ENCODE results near the gene TNFAIP6. TPM values are rescaled to one million over a fixed set of nuclear protein-coding genes. Genes with fewer than 3 reads are reported as not detected.
"Not testable (repeated sequence)": the region's sequence is repeated elsewhere in the genome, so short reads cannot be mapped to it uniquely, and the experiment has no call there.

Gene TNFAIP6, protein sequence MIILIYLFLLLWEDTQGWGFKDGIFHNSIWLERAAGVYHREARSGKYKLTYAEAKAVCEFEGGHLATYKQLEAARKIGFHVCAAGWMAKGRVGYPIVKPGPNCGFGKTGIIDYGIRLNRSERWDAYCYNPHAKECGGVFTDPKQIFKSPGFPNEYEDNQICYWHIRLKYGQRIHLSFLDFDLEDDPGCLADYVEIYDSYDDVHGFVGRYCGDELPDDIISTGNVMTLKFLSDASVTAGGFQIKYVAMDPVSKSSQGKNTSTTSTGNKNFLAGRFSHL
- 0.27 TPM for total RNA-seq

DNA sequence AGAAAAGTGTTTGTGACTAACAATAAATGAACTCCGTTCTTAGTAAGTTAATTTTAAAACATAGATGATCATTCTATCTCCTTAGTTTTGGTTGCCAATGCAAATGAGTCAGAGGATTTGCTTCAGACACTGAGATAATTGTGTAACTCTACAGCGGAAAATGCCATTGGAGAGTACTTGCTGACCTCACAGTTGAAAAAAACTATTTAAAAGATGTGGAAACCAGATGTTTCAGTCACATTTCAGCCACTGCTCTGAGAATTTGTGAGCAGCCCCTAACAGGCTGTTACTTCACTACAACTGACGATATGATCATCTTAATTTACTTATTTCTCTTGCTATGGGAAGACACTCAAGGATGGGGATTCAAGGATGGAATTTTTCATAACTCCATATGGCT is at the start of gene TNFAIP6:
TNFAIP6 (plus strand) TSS at position 234 of the 400 bp plus-strand sequence; CDS start at position 309, 75 bp downstream.
- no peak for DNase-seq (ENCODE audit: low read depth in 2 of 3, low spot score in 2 of 3)

DNA sequence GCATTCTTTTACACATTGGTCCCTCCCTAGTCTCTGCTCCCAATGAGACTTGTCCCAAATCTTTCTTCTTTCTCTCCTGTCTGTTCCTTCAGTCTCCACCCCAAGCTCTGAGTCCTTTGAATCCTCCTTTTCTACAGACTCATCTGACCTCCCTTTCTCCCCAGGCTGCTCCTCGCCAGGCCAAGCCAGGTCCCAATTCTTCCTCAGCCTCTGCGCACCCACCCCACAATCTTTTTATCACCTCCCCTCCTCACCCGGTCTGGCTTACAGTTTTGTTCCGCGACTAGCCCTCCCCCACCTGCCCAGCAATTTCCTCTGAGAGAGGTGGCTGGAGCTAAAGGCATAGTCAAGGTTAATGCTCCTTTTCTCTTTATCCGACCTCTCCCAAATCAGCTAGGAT is 47.1 kb upstream of the TNFAIP6 start:
- DNase-seq (ENCODE audit: low read depth in 2 of 3, low spot score in 2 of 3), result not testable (repeated sequence)

- not testable (repeated sequence) for DNase-seq (ENCODE audit: low read depth in 2 of 3, low spot score in 2 of 3)
These were observed 45.0 kb upstream of the TNFAIP6 start for GRCh38 chr2:151312440-151312839.

- DNase-seq (ENCODE audit: low read depth in 2 of 3, low spot score in 2 of 3), result no peak
These were observed 42.0 kb upstream of the TNFAIP6 start for GRCh38 chr2:151315381-151315903.

DNA sequence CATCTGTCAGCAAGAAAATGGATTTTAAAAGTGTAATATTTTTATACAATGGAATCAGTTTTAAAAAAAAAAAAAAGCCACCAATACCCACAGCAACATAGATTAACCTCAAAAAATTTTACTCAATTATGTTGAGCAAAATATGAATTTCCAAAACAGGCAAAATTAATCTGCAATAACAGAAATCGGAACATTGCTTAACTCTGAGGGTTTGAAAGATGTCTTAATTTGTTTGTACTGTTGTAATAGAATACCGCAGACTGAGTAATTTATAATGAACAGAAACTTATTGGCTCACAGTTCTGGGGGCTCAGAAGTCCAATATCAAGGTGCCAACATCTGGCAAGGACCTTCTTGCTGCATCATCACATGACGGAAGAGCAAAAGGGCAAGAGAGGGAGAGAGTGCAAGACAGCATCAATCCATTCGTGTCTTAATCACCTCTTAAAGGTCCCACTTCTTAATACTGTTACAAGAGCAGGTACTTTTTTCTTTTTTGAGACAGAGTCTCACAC is 31.8 kb upstream of the TNFAIP6 start:
- no peak for DNase-seq (ENCODE audit: low read depth in 2 of 3, low spot score in 2 of 3)

DNA sequence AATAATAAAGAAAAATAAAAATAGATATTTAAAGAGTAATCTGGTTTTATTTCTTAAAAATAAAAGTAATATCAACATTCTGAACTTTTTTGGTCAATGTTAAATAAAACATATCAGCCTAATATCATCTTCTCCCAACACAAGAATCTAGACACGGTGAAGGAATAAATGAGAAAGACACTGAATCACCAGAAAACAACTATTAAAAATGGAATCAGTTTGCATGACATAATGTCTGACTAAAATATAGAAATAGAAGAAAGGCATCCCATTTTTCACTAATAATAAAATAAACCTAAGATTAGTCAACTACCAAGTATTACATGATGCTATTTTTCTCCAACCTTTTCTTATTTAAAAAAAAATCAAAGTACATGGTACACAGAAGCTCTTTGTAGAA is 30.8 kb upstream of the TNFAIP6 start:
- DNase-seq (ENCODE audit: low read depth in 2 of 3, low spot score in 2 of 3), result no peak

- no peak for DNase-seq (ENCODE audit: low read depth in 2 of 3, low spot score in 2 of 3)
These were observed 27.4 kb upstream of the TNFAIP6 start for GRCh38 chr2:151329998-151330397.

GRCh38 chr2:151333083-151333482 is 24.3 kb upstream of the TNFAIP6 start:
- no peak for DNase-seq (ENCODE audit: low read depth in 2 of 3, low spot score in 2 of 3)

GRCh38 chr2:151334082-151334815 is 23.1 kb upstream of the TNFAIP6 start:
- DNase-seq (ENCODE audit: low read depth in 2 of 3, low spot score in 2 of 3), result peak in 2 of 3 donors; percentile 27 to 52

GRCh38 chr2:151336863-151337371 is 20.5 kb upstream of the TNFAIP6 start:
- peak in 1 of 3 donors; percentile 8 for DNase-seq (ENCODE audit: low read depth in 2 of 3, low spot score in 2 of 3)

DNA sequence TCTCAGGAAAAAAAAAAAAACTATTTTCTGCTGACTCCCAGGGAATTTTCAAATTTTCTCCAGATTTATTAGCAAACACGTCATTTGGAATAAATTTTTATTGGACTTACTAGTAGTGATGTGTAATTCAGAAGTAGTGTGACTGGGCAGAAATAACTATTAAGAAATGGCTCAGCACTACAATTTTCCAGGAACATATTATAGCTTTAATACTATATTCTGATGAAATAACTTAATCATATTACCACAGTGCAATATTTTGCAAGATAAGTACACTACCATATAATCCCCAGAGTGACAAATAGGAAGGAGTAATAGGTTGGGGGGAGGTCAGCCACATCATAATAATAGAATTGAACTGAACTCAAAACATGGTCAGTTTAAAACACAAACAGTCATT is 19.7 kb upstream of the TNFAIP6 start:
- no peak for DNase-seq (ENCODE audit: low read depth in 2 of 3, low spot score in 2 of 3)

DNA sequence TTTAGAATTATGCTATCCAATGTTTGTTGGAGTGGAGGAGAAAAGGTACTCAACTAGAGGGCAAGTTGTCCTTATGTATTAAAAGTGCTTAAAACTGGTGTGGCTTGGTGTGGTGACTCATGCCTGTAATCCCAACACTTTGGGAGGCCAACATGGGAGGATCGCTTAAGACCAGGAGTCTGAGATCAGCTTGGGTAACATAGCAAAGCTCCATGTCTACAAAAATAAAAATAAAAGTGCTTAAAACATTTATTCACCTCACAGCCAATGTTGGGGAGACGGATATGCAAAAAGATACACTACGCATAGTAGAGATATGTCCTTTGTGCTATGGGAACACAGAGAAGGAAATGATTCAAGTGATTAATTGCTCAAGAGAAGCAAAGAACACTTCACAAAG is 19.3 kb upstream of the TNFAIP6 start:
- DNase-seq (ENCODE audit: low read depth in 2 of 3, low spot score in 2 of 3), result no peak

- DNase-seq (ENCODE audit: low read depth in 2 of 3, low spot score in 2 of 3), result no peak
These were observed 14.3 kb upstream of the TNFAIP6 start for GRCh38 chr2:151343073-151343472.

DNA sequence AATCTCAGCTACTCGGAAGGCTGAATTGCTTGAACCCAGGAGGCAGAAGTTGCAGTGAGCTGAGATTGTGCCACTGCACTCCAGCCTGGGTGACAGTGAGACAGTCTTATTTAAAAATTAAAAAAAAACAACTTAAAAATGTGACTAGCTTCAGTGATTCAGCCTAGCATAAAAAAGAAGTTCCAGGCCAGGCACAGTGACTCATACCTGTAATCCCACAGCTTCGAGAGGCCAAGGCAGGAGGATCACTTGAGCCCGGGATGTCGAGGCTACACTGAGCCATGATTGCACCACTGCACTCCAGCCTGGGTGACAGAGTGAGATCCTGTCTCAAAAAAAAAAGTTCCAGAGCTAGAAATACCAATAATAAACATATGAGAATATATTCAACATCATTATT is 13.2 kb upstream of the TNFAIP6 start:
- DNase-seq (ENCODE audit: low read depth in 2 of 3, low spot score in 2 of 3), result not testable (repeated sequence)

- DNase-seq (ENCODE audit: low read depth in 2 of 3, low spot score in 2 of 3), result no peak
These were observed 12.5 kb upstream of the TNFAIP6 start for GRCh38 chr2:151344906-151345305.

- no peak for DNase-seq (ENCODE audit: low read depth in 2 of 3, low spot score in 2 of 3)
These were observed 10.1 kb upstream of the TNFAIP6 start for GRCh38 chr2:151347294-151347693.

GRCh38 chr2:151347906-151348305 is 9.5 kb upstream of the TNFAIP6 start:
- DNase-seq (ENCODE audit: low read depth in 2 of 3, low spot score in 2 of 3), result no peak

DNA sequence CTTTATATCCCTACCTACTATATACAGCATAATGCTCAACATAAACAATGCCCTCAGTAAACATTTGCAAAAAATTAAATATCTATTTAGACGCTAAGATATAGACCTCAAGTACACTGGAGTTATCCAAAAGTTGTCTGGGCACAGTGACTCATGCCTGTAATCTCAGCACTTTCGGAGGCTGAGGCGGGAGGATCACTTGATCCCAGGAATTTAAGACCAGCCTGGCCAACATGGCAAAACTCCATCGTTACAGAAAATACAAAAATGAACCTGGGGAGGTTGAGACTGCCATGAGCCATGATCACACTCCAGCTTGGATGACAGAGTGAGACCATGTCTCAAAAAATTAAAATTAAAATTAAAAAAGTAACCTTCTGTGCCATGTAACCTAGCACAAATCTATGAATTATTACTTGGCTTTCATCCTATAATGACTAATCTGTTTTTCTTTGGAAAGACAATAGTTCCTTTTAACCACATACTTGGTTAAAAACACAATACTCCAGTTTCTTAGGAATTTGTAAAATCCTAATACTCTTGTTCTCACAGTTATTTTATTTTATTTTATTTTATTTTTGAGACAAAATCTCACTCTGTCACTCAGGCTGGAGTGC is 6.7 kb upstream of the TNFAIP6 start:
- DNase-seq (ENCODE audit: low read depth in 2 of 3, low spot score in 2 of 3), result no peak

GRCh38 chr2:151353995-151354394 is 3.4 kb upstream of the TNFAIP6 start:
- DNase-seq (ENCODE audit: low read depth in 2 of 3, low spot score in 2 of 3), result no peak

- DNase-seq (ENCODE audit: low read depth in 2 of 3, low spot score in 2 of 3), result no peak
These were observed 2.6 kb upstream of the TNFAIP6 start for GRCh38 chr2:151354807-151355206.
